HepG2 (cell line): ENCODE results near the gene EXOC3. TPM values are rescaled to one million over a fixed set of nuclear protein-coding genes. Genes with fewer than 3 reads are reported as not detected.

ENCODE experiments used
- EHMT2 ChIP-seq: fragments of 200-600 bp; sonication (generic); IDR thresholded peaks from 2 replicates; pipeline ENCODE4 v1.7.0; 2017; ENCODE audit warnings: antibody characterized with exemption, low read depth, low read length, borderline replicate concordance
- ELF3 ChIP-seq: IDR thresholded peaks from 2 replicates; pipeline ENCODE4 v1.6.1; 2016; ENCODE audit warnings: missing genetic modification reagents, missing compliant biosample characterization
- PAXIP1 ChIP-seq: sonication (generic); formaldehyde crosslinking; conservative IDR thresholded peaks from 2 replicates; pipeline ENCODE4 v1.4.0; 2020; ENCODE audit warnings: mild to moderate bottlenecking, missing genetic modification reagents, moderate library complexity
- USF2 ChIP-seq, 2 experiments: sonication (generic) in 1 of 2; formaldehyde crosslinking in 1 of 2; IDR thresholded peaks; 2 replicates each; pipeline versions ENCODE4 v1.5.1 to v1.6.1; 2011 to 2020; ENCODE audit warnings: borderline replicate concordance in 1 of 2, low read depth in 1 of 2, low read length in 1 of 2, mild to moderate bottlenecking in 1 of 2, missing genetic modification reagents in 1 of 2, moderate library complexity in 1 of 2
- ZBTB49 ChIP-seq: sonication (generic); formaldehyde crosslinking; IDR thresholded peaks from 2 replicates; pipeline ENCODE4 v1.4.0; 2020; ENCODE audit warnings: missing genetic modification reagents, borderline replicate concordance
- ZMYM3 ChIP-seq: sonication (generic); formaldehyde crosslinking; IDR thresholded peaks from 2 replicates; pipeline ENCODE4 v1.5.1; 2020; ENCODE audit warnings: mild to moderate bottlenecking, missing genetic modification reagents
- ZNF256 ChIP-seq: sonication (generic); formaldehyde crosslinking; conservative IDR thresholded peaks from 2 replicates; pipeline ENCODE4 v1.4.0; 2020; ENCODE audit warnings: missing genetic modification reagents
- polyA plus RNA-seq, 8 experiments: library from polyadenylated mRNA; depleted of rRNA in 3 of 8; stranded (reverse) in 7 of 8; unstranded in 1 of 8; fragments of >200 nt; fragmentation: Illumina TruSeq in 4 of 8; extraction: Trizol in 4 of 8; gene quantifications; 2 replicates each; pipeline versions ENCODE4 v1.2.1 to v1.2.3, GENCODE V29; 2011 to 2016; ENCODE audit warnings: low read depth in 4 of 8, missing spikeins in 1 of 8, mixed read lengths in 1 of 8; ENCODE audit not compliant: insufficient read depth in 1 of 8
- total RNA-seq, 5 experiments: library from RNA; depleted of rRNA; stranded (reverse); fragments of >200 nt; fragmentation: Illumina TruSeq; extraction: Trizol; gene quantifications; 2 replicates each; pipeline ENCODE4 v1.2.3, GENCODE V29; 2016; ENCODE audit warnings: low read depth in 1 of 5

EXOC3 gene
- total and polyA plus RNA-seq, 2 of the 13 experiments (the other 11 are each of a cell fraction or from before 2014, with no cell fraction given), result 9.2 to 20.5 TPM

GRCh38 chr5:499233-500209 lies 56.5 kb downstream of the EXOC3 start (continued):
- TF ChIP-seq PAXIP1 (CRISPR knock-in tag) (no peak), USF2 (IDR thresholded peaks at IDR 0.05; ENCODE audit: low read depth, low read length) (no peak), USF2 (CRISPR knock-in tag; IDR thresholded peaks at IDR 0.05; ENCODE audit: borderline replicate concordance) (no peak), ZBTB49 (CRISPR knock-in tag) (no peak), ZNF256 (CRISPR knock-in tag) (no peak), ZMYM3 (CRISPR knock-in tag) (no peak), ELF3 (no peak), EHMT2 (no peak)
